ENCODE data around the gene HIPK3.
"Not testable (repeated sequence)": the region's sequence is repeated elsewhere in the genome, so short reads cannot be mapped to it uniquely, and the experiment has no call there.

Gene HIPK3

DNA sequence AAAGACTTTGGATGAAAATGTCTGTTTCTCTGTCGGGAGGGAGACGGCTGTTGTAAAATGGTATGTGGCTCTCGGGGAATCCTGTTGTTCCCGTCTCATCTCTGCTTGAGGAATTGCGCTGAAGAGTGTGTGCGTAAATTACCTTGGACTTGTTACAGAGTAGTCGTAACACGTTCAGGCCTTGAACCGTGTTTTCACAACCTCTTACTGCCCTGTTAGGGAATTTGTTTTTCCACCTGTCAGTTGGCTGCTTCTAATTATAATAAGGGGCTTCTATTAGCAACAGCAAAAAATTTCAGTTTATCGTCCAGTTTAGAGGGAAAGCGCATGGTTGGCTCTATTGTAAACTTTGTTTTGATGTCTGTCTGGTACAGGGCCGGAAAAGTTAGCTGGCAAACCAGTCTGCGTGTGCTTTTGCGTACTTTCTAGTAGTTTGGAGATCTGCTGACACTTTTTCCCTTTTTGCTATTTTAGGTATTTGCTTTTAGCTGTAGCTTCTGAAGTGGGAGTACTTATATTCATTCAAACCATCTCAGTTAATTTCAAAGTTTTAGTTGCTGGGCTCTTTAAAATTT, 1.5 kb downstream of the HIPK3 start:
- DNase-seq, result peak in 7 of 58 donors; percentile 25 to 72 (median 49)

DNA sequence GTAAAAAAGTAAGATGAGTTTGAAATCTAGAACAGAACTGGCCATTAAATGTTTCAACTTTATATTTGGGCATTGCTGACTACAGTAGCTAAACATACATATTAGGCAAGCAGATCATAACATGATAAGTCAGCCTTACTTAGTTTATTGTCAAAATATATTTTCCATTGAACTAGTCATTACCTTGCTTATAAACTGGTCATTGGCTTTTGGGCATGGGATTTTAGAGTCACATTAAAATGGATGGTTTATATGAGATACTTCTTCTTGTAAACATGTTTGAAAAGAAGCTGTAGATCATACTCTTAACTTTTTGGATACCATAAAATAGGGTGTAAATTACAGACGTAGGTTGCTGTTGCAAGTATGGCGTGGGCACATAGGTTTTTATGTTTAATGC, 2.7 kb downstream of the HIPK3 start:
- no peak for DNase-seq

DNA sequence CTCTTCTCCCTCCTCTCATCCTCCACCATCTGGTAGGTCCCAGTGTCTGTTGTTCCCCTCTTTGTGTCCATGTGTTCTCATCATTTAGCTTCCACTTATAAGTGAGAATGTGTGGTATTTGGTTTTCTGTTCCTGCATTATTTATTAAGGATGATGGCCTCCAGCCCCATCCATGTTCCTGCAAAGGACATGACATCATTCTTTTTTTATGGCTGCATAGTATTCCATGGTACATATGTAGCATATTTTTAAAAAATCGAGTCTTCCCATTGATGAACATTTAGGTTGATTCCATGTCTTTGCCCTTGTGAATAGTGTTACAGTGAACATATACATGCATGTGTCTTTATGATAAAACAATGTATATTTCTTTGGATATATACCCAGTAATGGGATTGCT, 4.2 kb downstream of the HIPK3 start:
- not testable (repeated sequence) for DNase-seq

DNA sequence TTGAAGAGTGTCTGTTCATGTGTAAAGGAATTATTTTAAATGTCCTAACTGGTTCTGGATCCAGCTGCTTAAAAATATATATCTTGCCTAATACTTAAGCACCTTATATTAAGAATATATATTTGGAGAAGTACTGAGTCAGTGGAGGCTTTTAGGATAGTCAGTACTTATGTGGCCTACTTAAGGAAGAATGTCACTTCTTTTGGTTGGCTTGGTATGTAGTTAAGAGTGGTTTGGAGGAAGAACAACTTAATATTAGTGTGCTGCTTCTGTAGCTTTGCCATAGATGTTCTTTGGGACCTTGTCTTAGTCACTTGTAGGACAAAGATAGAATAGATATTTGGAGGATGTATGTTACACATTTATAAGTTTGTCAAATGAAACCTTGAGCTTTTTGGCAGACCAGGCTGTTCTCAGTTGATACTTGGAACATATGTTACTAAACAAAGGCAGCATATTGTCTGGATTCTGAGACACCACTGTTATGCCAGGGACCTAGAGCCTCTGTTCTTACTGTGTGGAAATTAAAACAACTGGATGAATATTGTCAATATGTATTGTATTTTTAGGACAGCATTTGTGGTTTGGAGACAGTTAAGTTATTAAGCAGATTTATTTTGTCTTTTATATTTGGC, 4.9 kb downstream of the HIPK3 start:
- DNase-seq, result peak in 1 of 58 donors; percentile 7

DNA sequence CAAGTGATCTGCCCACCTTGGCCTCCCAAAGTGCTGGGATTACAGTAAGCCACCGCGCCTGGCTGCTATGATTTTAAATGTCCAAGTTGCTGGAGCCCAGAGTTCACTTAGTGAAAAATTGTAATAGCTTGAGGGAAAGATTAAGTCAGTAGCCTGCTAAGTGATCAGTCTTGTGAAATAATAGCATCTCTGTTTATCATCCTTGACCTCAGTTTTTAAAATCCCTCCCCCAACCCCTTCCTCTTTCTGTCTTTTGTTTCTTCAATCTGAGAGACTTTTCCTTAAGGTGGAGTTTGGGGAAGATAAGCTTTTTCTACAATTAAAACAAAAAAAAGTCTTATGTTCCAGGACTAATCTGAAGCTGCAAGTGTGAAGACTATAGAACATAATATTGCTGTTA, 6.4 kb downstream of the HIPK3 start:
- no peak for DNase-seq

DNA sequence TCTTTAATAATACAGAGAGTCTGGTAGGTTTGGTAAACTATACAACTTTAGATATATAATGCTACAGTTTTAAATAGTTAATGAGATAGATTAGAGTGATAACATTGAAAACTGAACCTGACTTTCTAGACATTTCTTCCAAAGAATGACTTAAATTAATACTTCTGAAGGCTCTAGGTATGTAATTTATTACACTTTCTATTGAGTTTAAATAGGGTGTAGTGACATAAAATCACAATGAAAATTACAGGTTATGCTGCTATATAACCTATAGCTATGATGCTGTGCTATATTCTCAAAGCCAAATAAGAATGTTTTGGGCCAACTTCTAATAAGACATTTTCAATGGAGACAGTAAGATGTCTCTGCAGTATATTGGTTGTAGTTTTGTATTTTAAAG, 7.7 kb downstream of the HIPK3 start:
- no peak for DNase-seq

DNA sequence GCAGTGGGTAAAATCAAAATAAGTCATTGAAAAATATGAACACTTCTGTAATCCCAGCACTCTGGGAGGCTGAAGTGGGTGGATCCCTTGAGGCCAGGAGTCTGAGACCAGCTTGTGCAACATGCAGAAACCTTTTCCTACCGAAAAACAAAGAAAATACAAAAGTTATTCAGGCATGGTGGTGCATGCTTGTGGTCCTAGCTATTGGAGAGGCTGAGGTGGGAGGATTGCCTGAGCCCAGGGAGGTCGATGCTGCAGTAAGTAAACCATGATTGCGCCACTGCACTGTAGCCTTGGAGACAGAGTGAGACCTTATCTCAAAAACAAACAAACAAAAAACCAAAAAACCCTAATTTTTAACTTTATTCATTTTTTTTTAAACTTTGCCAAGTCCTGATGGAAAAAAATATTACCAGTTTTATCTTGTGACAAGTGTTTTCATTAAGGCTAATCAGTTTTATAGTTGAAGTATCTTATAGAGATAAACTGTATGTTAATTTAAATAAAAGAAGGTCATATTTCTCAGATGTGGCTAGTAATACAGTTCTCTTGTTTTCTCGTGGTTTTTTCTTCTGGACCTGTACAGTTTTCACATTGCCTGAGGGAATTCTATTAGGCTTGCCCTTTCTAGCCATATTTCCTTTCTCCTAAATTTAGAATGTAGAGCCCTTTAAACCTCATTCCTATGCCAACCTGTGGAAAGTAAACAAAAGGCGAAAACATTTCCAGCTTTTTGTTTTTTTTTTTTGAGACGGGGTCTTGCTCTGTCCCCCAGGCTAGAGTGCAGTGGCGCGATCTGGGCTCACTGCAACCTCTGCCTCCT, 9.4 kb downstream of the HIPK3 start:
- DNase-seq, result no peak

DNA sequence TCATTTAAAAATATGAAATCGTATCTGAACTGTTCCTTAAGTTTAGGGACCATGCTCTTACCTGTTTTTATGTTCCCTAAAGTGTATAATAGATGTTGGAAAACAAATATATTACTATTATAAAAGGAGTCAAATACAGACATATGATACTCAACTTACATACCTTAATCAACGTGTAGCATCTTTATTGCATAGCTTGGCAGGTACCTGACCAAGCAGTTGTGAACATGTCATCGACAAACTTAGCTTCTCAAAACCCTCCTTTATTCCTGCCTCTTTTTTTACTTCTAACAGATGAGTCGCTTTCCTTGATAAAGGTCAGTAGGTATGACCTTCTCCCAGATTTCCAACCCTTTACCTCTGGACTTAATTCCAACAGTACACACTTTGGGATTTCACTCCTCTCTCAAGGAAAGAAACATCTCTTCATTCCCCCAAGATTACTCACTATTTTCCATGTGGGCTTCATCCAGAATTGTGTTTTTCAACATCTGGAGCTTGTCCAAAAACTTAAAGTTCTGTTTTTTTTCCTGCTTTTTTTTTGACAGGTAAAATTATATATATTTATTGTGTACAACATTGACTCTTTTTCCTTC, 11.9 kb downstream of the HIPK3 start:
- no peak for DNase-seq

DNA sequence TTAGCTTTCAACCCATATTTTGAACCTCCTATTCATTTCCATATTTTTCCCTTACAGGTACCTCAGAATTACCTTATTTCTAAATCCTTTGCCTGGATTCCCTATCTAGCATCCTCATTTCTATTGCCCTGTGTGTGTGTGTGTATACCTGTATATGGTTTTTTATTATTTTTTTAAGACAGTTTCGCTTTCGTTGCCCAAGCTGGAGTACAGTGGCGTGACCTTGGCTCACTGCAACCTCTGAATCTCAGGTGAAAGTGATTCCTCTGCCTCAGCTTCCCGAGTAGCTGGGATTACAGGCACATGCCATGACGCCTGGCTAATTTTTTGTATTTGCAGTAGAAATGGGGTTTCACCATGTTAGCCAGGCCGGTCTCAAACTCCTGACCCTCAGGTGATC, 12.6 kb downstream of the HIPK3 start:
- DNase-seq, result no peak

DNA sequence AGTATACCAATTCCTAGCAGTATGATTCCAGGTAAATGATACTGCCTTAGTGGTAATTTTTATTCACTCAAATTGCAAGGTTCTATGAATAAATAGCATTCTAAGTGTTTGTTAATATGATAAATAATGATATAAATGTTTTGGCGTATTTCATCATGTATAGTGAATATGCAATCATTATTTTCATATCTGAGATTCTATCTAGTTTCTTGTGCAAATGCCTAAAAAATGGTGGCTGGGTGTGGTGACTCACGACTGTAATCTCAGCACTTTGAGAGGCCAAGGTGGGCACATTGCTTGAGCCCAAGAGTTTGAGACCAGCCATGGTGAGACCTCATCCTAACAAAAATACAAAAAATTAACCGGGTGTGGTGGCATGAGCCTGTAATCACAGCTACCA, 13.9 kb downstream of the HIPK3 start:
- DNase-seq, result no peak

DNA sequence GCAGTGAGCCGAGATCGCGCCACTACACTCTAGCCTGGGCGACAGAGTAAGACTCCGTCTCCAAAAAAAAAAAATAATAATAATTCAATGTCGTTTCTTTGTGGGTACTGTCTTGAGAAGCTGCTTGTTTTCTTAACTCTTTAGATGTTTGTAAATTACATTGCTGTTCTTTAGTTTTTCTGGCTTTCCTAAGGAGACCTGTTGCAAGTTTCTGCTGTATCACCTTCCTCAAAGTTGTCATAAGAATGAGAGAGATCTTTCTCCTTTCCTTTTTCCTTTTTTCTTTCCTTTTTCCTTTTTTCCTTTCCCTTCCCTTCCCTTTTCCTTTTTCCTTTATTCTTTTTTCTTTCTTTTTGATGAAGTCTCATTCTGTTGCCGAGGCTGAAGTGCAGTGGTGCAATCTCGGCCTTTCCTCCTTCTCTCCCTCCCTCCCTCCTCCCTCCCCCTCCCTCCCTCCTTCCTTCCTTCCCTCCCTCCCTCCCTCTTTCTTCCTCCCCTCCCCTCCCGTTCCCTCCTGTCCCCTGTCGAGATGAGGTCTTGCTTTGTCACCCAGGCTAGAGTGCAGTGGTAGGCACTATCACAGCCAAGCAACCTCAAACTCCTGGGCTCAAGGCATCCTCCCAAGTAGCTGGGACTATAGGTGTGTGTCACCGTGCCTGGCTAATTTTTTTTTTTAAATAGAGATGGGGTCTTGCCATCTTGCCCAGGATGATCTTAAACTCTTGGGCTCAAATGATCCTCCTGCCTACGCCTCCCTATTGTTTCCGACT, 15.3 kb downstream of the HIPK3 start:
- no peak for DNase-seq

DNA sequence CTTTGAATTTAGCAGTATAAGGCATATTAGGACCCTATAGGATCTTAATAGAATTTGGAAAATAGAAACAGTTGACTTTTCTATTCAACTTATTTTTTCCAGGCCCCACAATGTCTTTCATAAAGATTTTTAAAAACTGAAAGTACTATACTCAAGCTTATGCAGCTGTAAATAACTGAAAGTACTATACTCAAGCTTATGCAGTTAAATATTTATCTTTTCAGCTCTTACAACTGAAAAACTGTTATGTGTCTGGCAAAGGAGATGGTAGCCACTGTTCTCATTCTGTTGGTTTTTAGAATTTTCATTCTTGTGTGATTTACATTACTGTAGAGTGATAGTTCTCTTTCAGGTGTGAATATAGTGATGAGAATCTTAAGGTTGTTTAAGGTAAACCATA, 16.5 kb downstream of the HIPK3 start:
- DNase-seq, result no peak

DNA sequence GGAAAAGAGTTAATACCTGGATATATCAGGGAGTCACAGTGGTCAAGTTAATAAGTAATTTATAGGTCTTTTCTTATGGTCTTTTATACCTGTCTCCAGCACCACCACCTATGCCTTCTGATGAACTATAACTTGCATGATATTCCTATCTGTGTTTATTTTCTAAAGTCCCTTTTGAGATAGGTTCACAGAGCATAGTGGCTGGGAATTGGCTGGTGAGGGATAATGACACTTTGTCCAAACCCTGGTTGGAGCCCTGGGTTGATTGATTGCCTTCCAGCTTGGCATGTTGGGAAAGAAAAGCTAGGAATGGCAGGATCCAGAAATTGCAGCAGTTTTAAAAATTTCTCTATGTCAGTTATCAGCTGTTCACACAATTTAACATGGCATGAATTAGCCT, 23.2 kb downstream of the HIPK3 start:
- no peak for DNase-seq

DNA sequence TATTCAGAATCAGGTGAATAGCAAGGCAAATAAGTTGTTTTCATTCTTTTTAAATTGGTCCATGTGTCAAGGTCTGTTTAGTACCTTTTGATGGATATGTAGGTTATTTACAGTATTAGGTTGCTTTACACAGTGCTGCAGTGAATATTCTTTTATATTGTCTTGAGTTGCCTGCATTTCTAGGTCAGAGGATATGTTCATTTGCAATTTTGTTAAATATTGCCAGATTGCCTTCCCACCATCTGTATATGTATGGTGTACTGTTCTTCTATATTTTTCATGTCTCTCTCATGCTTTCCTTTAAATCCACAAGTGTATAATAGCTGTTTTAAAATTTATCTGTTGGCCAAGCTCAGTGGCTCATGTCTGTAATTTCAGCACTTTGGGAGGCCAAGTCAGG, 24.6 kb downstream of the HIPK3 start:
- no peak for DNase-seq

DNA sequence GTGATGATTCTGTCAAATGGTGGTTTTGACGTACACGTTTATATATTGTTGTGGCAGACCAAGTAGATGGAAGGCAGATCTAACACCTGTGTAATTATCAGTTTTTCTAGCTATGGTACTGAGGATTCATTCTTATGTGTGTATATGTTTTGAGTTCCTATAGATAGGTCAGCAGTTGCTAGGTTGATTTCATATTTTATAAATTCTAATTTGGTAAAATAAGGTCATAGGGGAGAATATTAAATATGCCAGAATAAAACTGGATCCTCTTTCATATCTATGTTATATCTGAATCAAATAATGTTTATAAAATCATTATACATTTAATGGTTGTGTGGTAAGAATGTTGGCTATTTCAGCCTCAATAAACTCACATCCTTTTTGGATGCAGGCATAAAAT, 27.6 kb downstream of the HIPK3 start:
- no peak for DNase-seq

DNA sequence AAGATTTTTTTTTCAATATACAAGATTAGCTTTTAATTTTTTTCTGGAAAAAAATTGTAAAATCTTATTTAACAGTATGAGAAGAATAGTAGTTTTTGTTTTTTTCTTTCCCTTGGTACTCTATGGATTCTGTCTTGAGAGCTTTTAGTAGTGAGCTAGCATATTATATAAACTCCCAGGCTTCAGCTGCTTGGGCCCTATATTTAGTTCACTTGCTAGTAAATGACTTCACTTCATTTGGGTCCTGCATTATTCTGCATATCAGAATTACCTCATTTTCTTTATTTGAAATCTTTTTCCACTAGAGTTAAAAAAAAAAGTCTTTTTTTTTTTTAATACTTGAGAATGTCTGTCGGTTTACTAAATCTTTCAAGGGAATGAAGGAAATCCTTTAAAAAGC, 33.1 kb downstream of the HIPK3 start:
- DNase-seq, result peak in 2 of 58 donors; percentile 1 to 26

DNA sequence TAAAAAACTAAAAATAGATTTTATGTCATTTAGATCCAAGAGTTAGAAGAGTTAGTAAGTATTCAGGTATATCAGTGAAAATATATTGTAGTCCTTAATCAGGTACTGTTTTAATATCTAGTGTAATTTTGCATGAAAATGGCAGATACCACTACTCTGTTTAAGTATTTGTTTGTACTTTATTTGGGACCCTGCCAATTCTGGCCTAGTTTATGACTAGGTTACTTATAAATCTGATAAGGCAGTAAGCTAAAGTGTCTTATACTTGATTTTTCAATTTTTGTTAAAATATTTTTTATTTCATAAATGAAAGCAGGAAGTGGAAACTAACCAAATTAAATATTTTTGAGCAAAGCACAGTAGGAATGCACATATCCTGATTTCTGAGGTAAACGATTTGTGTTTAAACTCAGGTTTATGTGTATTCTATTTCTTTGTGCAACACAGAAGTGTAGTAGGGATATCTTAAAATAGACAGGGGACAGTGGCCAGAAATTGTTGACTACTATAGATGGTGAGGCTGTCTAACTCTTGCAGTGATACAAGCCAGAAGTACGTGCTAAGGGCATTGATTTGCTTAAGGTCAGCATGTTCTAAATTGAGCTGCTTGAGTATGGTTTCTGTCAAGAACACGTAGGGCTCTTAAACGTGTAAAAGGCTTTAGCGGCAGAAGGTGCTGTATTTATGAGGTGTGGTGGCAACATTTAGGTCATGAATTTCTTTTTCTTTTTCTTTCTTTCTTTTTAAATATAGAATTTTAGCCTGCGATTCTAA, 34.0 kb downstream of the HIPK3 start:
- no peak for DNase-seq

DNA sequence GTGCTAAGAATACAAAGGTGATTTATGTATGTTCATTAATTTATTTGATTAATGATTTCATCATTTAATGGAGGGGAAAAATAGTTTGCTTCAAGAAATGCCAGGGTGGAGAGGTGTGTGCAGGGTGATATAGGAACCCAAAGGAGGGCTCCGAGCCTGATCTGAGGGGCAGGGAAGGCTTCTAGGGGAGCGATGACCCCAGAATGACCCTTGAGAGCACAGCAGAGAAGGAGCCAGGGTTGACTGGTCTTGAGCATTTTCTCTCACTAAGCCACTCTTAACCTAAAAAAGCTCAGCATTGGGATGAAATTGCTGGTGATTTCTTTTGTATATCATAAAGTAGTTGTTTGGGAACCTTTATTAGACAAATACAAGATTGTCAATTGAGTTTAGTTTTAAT, 35.1 kb downstream of the HIPK3 start:
- no peak for DNase-seq

DNA sequence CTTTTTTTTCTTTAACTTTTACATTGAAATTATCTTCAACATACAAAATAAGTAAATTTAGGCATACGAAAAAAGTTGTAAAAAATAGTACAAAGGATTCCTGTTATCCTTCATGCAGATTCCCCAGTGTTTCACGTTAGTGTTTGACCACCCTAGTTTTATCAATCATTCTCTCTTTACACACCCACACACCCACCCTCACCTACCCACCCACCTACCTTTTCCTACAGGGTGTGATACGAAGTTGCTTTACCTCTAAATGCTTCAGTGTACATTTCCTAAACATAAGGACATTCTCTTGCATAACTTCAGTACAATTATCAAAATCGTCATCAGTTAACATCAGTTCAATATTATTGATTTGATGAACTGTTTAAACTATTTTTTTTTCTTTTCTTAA, 37.0 kb downstream of the HIPK3 start:
- no peak for DNase-seq

DNA sequence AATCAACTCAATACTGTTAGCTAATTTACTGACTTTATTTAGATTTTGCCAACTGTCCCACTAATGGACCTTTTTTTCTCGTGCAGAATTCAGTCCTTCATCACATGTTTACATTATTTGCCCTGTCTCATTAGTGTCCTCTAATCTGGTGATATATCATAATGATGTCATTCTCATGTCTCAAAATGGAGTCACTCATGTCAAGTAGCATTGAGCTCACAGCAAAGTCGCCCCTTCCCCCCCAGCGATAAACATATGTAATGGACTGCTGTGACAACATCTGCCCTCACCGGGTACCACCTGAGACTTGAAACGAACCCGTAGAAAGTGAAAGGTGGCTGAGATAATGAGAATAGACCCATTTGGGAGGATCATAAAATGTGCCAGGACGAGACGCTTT, 37.6 kb downstream of the HIPK3 start:
- no peak for DNase-seq

DNA sequence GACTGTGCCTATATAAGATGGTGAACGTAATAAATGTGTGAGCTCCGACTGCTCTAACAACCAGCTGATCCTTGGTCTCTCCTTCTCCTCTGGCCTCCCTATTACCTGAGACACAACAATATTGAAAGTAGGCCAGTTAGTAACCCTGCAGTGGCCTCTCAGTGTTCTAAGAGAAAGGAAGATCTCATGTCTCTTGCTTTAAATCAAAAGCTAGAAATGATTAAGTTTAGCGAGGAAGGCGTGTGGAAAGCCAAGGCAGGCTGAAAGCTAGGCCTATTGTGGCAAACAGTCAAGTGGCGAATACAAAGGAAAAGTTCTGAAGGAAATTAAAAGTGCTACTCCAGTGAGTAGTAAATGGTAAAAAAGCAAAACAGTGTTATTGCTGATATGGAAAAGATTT, 39.5 kb downstream of the HIPK3 start:
- no peak for DNase-seq
